Measurements from ENCODE around the gene RELA.
A peak's percentile ranks its signal among the peaks of the same experiment; 100 is the strongest.
"Not testable (repeated sequence)": the region's sequence is repeated elsewhere in the genome, so short reads cannot be mapped to it uniquely, and the experiment has no call there.

The RELA gene

DNA sequence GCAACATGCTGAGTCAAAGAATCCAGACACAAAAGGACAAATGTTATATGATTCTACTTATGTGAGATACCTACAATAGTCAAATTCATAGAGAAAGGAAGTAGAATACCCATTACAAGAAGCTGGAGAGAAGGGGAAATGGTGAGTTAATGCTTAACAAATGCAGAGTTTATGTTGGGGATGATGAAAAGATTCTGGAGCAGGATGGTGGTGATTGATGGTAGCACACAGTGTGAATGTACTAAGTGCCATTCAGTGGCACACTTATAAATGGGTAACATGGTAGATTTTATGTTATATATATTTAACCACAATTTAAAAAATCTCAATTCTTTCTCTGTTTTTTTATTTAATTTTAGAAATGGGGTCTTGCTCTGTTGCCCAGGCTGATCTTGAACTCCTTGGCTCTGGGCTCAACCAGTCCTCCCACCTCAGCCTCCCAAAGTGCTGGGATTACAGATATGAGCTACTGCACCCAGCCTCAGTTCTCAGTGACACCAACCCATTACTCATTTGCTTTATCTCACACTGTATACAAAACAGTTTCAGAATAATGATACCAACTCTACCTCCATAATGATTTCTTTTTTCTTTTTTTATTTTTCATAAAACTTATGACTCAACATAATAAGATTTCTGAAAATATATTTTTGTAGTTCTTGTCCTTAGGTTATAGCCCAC is 9.6 kb upstream of the RELA start:
- DNase-seq (ENCODE audit: low read depth in 2 of 3, low spot score in 1 of 3) = no peak

DNA sequence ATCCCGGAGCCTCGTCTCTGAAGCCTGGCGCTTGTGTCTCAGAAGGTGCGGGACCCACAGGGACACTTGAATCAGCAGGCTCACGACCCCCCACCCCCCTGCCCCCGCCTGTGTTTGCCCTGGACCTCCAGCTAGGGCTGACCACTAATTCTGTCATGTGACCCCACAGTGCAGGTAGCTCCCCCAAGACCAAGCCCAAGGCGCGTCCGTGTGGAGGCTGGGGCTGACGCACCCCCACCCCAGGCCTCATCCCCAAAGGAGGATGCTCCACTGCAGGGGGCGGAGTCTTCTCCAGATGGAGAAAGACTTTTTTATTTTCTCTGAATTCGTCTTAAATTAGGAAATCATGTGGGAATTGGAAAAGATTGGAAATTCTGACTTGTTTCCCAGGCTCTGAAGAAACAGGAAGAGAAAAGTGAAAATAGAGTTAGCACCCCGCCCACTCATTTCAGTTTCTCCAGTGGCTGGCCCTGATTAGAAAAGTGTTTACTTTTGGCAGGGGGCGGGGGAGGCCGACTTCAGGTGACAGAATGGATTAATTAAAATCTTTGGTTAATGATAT is 1.0 kb upstream of the RELA start:
- DNase-seq (ENCODE audit: low read depth in 2 of 3, low spot score in 1 of 3) = no peak

DNA sequence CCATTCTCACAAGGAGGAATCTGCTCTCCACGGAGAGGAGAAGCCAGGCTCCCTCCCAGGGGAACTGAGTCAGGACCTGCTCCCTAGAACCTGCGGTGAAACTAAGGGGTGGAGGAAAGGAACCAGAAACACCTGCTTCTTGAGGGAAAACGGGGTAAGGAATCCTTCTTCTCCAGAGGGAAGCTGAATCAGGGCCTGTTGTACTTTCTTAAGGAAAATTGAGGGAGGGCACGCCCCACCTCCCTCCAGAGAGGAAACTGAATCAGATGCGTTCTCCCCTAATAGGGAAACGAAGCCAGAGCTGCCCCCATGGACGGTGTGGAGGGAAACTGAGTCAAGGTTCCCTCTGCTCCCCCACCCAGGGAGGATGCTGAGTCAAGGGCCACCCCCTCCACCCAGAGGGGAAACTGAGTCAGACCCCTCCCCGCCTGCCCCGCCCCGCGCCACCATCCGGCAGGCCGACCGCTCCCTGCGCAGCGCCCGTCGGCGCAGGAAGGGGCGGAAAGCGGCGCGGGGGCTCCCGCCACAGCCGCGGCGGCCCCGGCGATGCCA is 393 bp downstream of the RELA start:
- no peak for DNase-seq (ENCODE audit: low read depth in 2 of 3, low spot score in 1 of 3)

DNA sequence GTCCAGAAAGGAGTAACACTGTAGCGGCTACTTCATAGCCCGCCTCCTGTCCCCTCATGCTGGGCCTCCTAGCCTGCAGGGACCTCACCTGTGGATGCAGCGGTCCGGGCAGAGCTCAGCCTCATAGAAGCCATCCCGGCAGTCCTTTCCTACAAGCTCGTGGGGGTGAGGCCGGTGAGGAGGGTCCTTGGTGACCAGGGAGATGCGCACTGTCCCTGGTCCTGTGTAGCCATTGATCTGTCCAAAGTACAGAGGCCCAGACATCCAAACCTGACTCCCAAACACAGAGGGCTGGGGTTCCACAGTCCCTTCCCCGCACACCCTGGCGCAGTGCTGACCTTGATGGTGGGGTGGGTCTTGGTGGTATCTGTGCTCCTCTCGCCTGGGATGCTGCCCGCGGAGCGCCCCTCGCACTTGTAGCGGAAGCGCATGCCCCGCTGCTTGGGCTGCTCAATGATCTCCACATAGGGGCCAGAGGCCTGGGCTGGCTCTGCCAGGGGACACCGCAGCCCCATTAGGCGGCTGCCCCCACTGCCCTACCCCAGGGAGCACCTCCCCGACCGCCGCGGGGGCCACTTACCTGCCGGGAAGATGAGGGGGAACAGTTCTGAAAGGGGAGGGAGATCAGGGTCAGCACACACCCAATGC is 993 bp downstream of the RELA start:
- DNase-seq (ENCODE audit: low read depth in 2 of 3, low spot score in 1 of 3) = no peak

DNA sequence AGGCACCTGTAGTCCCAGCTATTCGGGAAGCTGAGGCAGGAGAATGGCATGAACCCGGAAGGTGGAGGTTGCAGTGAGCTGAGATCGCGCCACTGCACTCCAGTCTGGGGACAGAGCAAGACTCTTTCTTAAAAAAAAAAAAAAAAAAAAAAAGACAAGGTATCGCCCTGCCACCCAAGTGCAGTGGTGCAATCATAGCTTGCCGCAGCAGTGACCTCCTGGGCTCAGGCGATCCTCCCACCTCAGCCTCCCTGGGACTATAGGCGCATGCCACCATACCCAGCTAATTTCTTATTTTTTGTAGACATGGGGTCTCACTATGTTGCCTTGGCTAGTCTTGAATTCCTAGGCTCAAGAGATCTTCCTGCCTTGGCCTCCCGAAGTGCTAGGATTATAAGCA is 1.8 kb downstream of the RELA start:
- DNase-seq (ENCODE audit: low read depth in 2 of 3, low spot score in 1 of 3) = not testable (repeated sequence)

DNA sequence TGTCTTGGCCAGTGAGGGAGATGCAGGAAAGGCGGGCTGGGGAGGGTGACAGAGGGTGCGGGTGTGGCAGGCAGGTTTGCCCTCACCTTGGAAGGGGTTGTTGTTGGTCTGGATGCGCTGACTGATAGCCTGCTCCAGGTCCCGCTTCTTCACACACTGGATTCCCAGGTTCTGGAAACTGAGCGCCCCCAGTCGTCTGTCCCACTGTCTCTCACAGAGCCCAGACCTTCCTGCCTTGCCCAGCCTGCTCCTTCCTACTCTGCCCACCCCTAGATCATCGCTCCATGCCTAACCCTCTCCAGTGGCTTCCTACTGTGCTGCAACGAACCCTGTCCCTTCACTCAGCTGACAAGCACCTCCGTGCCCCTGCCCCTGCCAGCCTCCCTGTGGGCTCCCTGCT is 2.7 kb downstream of the RELA start:
- DNase-seq (ENCODE audit: low read depth in 2 of 3, low spot score in 1 of 3) = no peak

DNA sequence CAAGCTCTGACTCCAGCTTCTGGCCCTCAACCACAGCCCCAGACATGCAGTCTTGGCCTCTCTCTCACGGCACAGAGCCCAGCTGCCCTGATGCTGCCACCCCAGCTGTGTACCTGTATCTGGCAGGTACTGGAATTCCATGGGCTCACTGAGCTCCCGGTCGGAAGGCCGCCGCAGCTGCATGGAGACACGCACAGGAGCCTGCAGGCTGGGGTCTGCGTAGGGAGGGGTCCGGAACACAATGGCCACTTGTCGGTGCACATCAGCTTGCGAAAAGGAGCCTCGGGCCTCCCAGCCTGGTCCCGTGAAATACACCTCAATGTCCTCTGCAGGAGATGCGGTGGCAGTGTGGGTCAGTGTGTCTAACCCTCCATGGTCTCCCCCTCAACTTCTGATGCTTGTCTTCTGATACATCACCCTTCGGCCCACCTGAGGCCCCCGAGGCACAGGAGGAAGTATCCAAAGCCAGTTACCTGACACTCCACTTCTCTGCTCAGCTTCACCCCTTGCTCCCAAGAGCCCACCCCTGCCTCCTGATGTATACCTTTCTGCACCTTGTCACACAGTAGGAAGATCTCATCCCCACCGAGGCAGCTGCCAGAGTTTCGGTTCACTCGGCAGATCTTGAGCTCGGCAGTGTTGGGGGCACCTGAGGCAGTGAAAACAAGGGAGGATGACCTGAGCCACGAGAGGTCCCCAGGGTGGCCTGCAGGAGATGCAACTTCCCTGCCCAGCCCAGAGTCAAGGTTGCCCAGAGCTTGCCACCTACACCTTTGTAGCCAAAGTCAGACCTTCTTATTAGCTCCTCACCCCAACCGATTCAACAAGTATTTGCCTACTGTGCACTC is 4.3 kb downstream of the RELA start:
- DNase-seq (ENCODE audit: low read depth in 2 of 3, low spot score in 1 of 3) = no peak

DNA sequence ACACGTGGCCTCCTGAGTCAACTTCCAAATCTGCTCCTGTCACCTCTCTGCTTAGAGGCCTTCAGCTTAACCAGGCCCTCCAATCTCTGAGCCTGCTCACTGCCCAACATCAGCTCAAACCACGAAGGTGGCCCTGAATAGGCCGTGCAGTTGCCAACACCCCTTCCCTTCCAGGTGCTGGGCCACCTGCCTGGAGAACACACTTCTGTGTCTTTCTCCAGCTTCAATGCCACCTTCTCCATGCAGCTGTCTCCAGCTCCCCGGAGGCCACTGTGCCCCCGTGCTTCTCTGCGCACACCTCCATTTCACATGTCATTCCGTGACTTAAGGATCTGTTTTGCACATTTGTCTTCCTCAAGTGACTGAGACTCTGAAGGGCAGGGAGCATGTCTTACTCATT is 5.3 kb downstream of the RELA start:
- no peak for DNase-seq (ENCODE audit: low read depth in 2 of 3, low spot score in 1 of 3)

DNA sequence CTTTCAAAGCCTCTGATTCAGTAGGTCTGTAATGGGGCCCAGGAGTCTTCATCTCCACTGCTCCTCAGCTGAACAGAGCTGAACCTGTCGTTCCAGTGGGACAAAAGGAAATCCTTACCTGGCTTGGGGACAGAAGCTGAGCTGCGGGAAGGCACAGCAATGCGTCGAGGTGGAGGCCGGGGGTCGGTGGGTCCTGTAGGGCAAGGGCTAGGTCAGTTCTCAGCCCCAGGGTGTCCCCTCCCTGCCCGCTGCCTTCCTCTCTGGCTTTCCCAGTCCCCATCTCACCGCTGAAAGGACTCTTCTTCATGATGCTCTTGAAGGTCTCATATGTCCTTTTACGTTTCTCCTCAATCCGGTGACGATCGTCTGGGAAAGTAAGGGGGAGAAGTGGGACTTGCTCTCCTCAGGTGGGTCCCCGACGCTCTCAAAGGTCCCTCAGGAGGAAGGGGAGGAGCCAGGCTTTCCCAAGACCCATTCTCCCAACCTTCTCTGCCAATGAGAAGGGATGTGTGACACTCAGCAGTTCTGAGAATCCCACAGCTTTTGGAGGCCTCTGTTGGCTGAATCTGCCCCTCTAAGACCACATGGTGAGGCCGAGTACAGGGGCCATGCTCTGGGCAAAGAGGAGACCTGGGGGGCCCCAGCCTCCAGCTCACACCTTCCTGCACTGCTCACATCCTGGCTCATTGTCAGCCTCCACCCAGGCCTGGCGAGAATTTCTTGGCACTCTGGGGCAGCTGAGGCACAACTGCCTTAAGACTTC is 7.0 kb downstream of the RELA start:
- DNase-seq (ENCODE audit: low read depth in 2 of 3, low spot score in 1 of 3) = no peak

DNA sequence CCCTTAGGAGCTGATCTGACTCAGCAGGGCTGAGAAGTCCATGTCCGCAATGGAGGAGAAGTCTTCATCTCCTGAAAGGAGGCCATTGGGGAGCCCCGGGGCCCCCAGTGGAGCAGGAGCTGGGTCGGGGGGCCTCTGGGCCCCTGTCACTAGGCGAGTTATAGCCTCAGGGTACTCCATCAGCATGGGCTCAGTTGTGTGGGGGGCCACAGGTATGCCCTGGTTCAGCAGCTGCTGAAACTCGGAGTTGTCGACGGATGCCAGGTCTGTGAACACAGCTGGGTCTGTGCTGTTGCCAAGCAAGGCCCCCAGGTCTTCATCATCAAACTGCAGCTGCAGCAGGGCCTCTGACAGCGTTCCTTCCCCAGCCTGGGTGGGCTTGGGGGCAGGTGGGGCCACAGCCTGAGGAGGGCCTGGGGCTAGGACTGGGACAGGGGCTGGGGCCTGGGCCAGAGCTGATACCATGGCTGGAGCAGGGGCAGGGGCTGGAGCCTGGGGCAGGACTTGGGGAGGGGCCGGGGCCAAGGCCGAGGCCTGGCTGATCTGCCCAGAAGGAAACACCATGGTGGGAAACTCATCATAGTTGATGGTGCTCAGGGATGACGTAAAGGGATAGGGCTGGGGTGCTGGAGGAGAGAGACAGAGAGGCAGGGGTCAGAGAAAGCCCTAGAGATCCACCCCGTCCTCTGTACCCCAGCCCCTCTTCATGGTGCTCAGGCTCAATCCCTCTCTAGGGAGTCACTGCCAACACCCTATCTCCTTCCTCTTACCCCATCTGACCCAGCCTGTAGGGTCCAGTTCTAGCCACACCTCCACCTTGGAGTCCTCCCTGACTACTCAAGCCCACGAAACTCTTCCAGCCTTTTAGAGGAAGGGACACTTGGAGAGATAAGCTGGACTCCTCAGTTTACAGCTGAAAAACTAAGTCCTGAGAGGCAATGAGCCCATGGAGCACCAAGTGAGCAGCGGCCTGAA is 8.1 kb downstream of the RELA start:
- no peak for DNase-seq (ENCODE audit: low read depth in 2 of 3, low spot score in 1 of 3)

DNA sequence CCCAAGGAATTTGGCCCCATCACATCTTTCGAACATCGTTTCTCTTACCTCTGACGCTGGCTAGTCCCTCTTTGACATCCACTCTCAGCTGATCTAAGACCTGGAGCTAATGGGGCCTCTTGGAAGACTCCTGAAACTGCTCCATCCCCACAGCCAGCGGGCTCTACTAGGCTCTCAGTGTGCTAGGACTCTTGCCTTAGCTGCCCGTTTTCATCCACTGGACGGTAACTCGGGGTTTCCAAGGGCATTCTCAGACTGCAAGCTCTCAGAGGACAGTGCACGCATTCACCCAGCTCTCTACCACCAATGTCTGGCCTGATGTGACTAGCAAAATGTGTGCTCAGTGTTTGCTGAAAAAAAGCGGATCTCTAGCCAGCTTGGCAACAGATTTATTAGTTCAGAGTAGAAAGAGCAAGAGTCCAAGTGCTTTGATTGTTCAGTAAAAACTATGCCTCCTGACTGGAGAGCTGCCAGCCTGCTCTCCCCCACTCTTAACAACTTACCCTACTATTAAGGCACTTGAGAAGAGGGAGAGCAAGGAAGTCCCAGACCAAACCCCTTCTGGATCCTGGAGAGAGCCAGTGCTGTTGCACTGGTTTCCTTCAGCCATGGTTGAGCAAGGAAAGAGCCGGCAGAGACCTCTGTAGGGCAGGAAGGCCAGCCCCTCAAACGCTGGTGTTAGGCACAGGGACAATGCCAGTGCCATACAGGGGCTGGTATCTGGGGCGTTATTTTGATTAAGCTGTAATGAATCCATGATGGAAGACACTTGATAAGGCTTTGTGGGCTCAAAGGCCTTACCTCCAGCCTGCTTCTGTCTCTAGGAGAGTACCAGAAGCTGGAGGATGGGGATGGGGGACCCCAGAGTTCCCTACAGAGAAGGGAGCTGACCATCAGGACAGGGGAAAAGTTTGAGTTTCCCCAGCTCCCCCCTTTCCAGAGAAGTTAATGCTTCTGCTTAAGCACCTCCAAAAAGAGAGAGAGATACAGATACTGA is 9.2 kb downstream of the RELA start:
- no peak for DNase-seq (ENCODE audit: low read depth in 2 of 3, low spot score in 1 of 3)

DNA sequence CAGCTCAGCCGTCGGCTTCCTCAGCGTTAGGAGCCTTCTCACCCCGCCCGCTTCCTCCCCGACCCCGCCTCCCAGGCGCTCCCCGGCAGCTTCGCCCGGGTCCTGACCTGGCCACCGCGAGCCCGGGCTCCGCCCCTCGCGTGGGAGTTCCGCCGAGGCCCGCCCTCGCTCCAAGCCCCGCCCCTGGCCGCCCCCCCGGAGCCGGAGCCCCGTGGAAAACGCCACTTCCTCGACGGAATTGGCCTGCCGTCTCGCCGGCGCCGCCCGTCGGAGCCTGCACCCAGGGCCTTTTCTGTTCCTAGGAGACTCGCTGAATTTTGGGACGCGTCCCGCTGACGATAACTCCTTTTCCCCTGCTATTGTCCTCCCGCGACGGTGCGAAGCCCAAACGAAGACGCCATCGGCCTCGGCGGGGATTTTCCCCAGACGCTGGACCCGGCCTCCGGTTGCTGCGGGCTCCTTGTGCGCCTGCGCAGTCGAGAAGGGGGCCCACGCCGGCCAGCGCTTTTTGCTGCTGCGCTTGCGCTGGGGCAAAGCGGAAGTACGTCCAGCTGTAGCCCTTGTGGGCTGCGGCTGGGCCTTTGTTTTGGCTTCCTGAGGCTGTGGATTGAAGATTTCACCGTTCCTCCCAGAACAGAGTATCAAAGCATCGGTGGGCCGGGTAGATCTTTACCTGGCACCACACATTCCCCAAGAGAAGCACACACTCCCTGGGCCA is 10.0 kb downstream of the RELA start:
- DNase-seq (ENCODE audit: low read depth in 2 of 3, low spot score in 1 of 3) = peak; percentile 87 to 95 (median 94)

DNA sequence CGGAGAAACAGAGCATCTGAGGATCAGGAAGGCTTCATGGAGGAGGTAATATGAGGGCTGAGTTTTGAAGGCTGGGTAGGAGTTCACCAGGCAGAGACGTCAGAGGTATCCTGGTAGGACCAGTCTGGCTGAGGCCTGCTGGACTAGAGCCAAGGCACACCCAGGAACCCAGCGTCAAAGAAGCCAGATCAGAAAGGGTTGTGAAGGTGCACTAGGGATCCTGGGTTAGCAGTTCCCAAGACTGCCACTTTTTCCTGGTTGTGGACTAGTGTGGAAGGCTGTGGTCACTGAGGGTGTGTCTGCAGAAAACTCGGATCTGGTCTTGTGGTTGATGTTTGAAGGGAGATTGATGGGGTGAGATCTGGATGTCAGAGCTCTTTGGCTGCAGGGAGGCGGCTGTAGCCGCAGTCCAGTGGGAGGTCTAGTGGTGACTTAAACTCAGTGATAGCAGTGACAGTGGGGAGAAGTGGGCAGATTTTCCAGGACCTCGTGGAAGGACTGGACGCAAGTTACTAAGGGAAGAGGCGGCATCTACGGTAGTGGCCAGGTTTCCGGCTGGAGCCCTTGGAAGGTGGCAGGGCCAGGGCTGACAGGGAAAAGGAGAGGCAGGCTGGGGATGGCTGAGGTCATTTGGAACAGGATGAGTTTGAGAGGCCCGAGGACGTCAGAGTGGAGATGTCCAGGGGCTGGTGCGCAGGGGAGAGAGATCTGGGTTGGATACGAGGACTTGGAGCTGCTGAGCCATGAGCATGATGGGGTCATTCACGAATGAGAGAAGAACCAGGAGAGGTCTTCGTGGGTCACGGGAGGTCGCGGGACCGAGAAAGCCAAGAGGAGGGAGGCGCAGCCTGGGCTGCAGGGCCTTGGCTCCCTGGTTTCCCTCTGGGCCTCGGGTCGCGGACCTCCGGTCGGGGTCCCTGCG is 10.9 kb downstream of the RELA start:
- no peak for DNase-seq (ENCODE audit: low read depth in 2 of 3, low spot score in 1 of 3)

DNA sequence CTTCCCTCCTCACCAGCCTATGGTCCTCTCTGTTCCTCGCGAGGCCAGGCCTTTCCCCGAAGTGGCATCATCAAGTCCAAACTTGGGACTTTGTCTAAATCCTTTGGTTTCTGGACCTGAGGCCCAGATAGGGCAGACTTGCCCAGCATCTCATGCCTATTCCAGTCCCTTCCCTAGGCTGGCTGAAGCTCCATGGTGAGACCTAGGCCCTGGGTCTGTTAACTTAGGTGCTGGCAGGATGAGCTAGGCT is 11.5 kb downstream of the RELA start:
- no peak for DNase-seq (ENCODE audit: low read depth in 2 of 3, low spot score in 1 of 3)

DNA sequence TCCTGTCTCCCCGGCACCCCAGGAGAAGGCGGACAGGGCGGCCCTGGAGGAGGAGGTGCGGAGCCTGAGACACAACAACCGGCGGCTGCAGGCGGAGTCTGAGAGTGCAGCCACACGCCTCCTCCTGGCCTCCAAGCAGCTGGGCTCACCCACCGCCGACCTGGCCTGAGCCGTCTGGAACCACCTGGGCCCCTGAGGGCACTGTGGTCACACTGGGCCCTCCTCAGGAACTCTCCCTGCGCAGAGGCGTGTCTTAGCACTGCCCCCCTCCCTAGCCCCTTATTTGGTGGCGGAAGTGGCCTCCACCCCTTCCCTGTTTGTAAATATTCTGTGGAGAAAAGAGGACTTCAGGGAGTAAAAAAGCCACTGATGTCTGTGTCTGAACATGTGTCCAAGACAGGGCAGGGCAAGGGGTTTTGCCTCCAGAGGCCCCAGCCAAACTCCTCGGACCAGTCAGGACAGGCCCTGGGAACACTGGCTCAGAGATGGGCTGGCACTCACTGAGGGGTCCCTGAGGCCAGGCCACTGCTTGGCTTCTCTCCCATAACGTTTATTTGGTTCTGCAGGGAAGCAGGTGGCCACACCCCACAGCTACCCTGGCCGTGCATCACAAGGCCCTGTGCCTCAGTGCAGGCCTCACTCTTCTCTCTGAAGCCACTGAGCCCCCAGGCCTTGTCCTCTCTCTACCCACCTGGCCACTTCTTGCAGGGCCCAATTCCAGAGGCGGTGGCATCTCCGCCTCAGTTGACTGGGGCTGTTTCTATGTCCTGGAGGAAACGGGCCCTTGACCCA is 12.0 kb downstream of the RELA start:
- no peak for DNase-seq (ENCODE audit: low read depth in 2 of 3, low spot score in 1 of 3)

Measured in stimulated activated CD4-positive, alpha-beta T cell treated with anti-CD3 and anti-CD28 coated beads, Interleukin-12 subunit alpha, Interleukin-12 subunit beta, amount 100 ng/mL, for 48 hours (primary cell).